ENCODE measurements around the gene SDHB. TPM values are rescaled to one million over a fixed set of nuclear protein-coding genes. Genes with fewer than 3 reads are reported as not detected.

The SDHB gene
- total and polyA plus RNA-seq, 9 of the 15 experiments (the other 6 are each of a cell fraction or from before 2014, with no cell fraction given): 207 to 554 (median 365) TPM

- no peak for TF ChIP-seq ZNF395 (CRISPR knock-in tag; IDR thresholded peaks at IDR 0.05)
- TF ChIP-seq TCF7L2 (IDR thresholded peaks at IDR 0.05; ENCODE audit: low read depth, low read length): no peak
- no peak for TF ChIP-seq TGIF2 (CRISPR knock-in tag; IDR thresholded peaks at IDR 0.05)
- TF ChIP-seq EP400 (IDR thresholded peaks at IDR 0.05): peak; percentile 81
- no peak for TF ChIP-seq CHD7 (IDR thresholded peaks at IDR 0.05; ENCODE audit: low read depth, low read length)
- no peak for TF ChIP-seq MXD1 (CRISPR knock-in tag; IDR thresholded peaks at IDR 0.05; ENCODE audit: borderline replicate concordance, poor library complexity, severe bottlenecking)
- TF ChIP-seq TAF9B (IDR thresholded peaks at IDR 0.05; ENCODE audit: partially characterized antibody): peak; percentile 76
- TF ChIP-seq ZNF507 (tag; conservative IDR thresholded peaks at IDR 0.05): no peak
- no peak for TF ChIP-seq CLOCK (CRISPR knock-in tag; IDR thresholded peaks at IDR 0.05; ENCODE audit: borderline replicate concordance)
- no peak for TF ChIP-seq RFX5 (IDR thresholded peaks at IDR 0.05; ENCODE audit: low read depth, low read length)
- TF ChIP-seq ZNF586 (CRISPR knock-in tag; conservative IDR thresholded peaks at IDR 0.05): no peak
Measured at GRCh38 chr1:17053685-17054410, at the start of gene SDHB (continued).
